GM19193 (cell line): ENCODE results near the gene IL11RA.

ENCODE experiments used
- POLR2A ChIP-seq: IDR thresholded peaks from 4 replicates; pipeline ENCODE4 v1.6.1; 2011; ENCODE audit not compliant: insufficient read depth, insufficient read length; ENCODE audit errors: extremely low read depth

Gene IL11RA

GRCh38 chr9:34663303-34663605, 11.3 kb downstream of the IL11RA start:
- no peak for TF ChIP-seq POLR2A

DNA sequence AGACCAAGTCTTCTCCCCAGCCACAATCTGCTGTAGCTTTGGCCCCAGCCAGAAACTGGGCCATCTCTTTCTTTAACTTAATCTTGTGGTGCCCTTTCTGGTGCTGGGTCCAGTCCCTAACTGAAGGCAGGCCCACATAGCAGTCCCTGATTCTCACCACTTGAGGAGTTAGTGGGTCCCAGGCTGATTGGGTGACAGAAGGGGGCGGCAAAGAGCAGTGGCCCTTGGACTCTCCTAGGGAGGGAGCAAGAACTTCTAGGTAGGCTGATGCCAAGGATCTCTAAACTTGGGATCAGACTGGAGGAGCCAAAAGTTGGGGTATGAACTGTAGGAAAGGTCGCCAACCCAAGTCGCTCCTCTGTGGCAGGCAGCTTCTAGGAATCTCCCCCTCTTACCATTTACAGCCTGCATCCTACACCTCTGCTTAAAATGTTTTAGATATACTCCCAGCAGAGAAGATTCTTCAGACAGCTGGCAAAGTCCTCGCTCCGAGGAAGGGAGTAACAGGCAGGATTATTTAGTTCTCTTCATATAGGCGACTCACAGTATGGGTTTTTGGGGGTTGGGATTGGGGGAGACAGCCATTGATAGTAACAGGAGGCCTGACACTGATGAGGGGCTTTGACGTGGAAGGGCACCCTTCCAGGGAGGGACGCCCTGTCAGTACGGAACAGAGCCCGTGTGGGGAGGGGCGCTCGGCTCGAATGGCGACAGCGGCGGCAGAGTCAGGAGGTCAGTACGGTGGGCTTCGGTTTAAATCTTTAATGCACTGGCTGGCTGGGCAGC, 12.5 kb downstream of the IL11RA start:
- TF ChIP-seq POLR2A, result no peak

- no peak for TF ChIP-seq POLR2A
These were observed 13.0 kb downstream of the IL11RA start for GRCh38 chr9:34665067-34665380.

GRCh38 chr9:34665381-34666250, 13.6 kb downstream of the IL11RA start:
- TF ChIP-seq POLR2A, result peak; percentile 13

GRCh38 chr9:34669809-34670562, 18.0 kb downstream of the IL11RA start:
- TF ChIP-seq POLR2A, result no peak

DNA sequence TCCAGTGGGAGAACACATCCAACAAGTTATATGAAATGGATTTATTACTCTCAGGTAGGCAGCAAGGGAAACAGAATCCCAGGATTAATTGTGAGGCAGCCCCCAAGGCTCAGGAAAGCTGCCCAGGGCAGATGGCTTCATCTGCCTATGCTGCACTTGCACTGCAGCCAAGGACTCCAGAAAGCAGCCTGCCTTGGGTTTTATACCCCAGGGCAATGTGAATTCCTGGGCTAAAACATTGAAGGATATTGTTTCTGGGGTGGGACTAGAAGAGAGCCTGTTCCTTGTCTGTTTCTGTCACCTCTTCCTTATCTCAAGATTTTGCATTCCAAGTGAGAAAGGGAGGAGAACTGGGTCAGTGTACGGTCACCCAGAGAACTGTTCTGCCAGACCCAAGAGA, 19.3 kb downstream of the IL11RA start:
- TF ChIP-seq POLR2A, result no peak

- no peak for TF ChIP-seq POLR2A
These were observed 22.5 kb downstream of the IL11RA start for GRCh38 chr9:34674440-34674839.

DNA sequence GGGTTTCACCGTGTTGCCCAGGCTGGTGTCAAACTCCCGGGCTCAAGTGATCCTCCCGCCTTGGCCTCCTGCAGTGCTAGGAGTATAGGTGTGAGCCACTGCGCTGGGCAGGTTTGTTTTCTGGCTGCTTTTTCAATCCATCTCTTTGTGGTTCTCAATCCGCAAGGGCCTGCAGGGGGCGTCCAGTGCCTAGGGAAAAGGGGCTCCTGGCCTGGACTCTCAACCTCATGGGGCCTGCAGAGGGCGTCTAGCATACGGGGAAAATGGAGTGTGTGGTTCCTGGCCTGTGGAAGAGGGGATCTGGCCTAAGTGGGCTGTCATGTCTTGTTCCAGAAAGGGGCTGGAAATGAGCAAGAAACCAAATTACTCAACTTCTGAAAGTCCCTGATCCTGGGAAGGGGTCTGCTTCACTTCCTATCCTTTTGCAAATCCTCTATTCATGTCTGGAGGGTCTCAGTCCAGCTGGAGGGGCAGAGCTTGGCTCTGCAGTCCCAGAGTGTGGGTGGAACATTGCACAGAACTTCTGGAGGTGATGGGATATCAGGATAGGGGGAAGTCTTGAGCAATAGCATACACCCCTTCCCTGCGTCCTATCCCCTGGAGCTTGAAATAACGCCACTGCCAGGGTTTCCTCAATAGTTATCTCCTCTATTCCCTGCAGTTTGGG, 23.2 kb downstream of the IL11RA start:
- TF ChIP-seq POLR2A, result no peak

DNA sequence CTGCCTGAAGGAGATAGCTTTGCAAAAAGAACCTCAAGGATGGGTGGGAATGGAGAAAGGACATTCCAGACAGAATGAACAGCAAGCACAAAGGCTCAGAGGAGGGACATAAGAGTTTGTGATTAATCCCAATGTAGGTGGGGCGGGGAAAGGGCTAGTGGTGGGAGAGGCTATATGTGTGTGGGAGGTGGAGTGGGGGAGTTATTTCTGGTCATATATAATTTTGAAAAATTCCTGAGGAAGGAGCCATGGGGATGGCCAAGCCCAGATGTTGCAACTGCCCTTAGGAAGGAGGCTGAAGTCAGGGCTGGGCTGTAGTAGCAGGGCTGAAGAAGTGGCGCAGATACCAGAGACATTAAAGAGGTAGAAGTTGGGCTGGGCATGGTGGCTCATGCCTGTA, 23.9 kb downstream of the IL11RA start:
- no peak for TF ChIP-seq POLR2A

GRCh38 chr9:34684145-34684544, 32.2 kb downstream of the IL11RA start:
- TF ChIP-seq POLR2A, result no peak

- TF ChIP-seq POLR2A, result no peak
These were observed 32.8 kb downstream of the IL11RA start for GRCh38 chr9:34684816-34685215.

DNA sequence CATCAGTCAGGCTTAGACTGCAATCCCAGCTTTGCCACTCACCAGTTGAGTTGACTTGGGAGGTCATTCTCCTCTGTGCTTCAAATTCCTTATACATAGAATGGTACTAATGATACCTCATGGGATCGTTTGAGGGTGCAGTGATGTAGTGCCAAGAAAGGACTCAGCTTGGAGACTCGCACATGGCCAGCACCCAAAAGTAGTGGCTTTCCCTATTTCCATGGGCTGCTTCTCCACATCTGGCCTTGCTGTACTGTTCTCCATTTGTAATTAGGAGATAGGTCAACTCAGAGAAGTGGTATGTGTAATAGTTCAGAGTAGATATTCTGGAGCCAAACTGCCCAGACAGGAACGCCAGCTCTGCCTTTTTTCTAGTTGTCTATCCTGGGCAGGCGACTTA, 33.6 kb downstream of the IL11RA start:
- TF ChIP-seq POLR2A, result no peak

DNA sequence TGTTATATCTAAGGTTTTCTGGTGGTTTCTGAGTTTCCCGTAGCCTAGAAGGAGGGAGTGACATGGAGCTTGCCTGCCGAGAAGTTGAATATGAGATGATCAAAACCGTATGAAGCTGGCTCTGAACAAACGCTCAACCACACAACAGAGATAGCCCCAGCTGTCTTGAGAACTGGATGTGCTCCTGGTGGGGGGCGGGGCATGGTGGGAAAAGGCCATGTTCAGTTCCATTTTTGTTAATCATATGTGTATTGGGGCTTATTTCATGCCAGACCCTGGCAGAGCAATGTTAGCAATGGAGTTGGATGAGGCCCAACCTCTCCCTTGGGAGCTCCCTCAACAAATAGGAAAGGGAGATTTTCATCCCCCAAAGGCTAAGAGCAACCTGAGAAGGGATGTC, 34.2 kb downstream of the IL11RA start:
- TF ChIP-seq POLR2A, result no peak

- TF ChIP-seq POLR2A, result no peak
These were observed 34.7 kb downstream of the IL11RA start for GRCh38 chr9:34686732-34687131.
